GM10248 (cell line): Measurements from ENCODE around the gene DUOXA1.

ENCODE experiments used
- CTCF ChIA-PET: fragments of 300-600 bp; sonication (Branson Sonifier 250); formaldehyde crosslinking; extraction: SDS; loops from one replicate; lab custom pipeline; 2021; ENCODE audit warnings: antibody characterized with exemption; lab: Yijun Ruan, JAX
- POLR2A ChIA-PET: fragments of 350-650 bp; sonication (Branson Sonifier 250); formaldehyde crosslinking; extraction: SDS; loops from one replicate; lab custom pipeline; 2020; ENCODE audit warnings: antibody characterized with exemption; lab: Yijun Ruan, JAX
- DNase-seq: peaks from one replicate; pipeline ENCODE4 v3.0.0; 2012; ENCODE audit errors: extremely low spot score
- CTCF ChIP-seq: IDR thresholded peaks from 2 replicates; pipeline ENCODE4 v1.5.1; 2012; ENCODE audit warnings: mild to moderate bottlenecking, low read depth; ENCODE audit errors: extremely low read depth, missing control alignments, control extremely low read depth

Gene DUOXA1

GRCh38 chr15:45168751-45169551, 39.3 kb upstream of the DUOXA1 start:
- CTCF ChIA-PET: interaction anchor here (0.7 to 17.2 kb wide), 18 partner anchors 9 to 289 kb away, joined by 3 to 234 read pairs (median 4); a partner anchor contains a TSS
- POLR2A ChIA-PET: interaction anchor here (1.6 kb wide), 1 partner anchor 18 kb away, joined by 4 read pairs; no protein-coding TSS in a partner anchor
- DNase-seq: no peak
- TF ChIP-seq CTCF: no peak

- POLR2A ChIA-PET: interaction anchor here (0.9 to 1.6 kb wide), 2 partner anchors 19 to 20 kb away, joined by 4 read pairs; partner anchors contain the start of gene SHF
- no peak for TF ChIP-seq CTCF
- DNase-seq: no peak
- CTCF ChIA-PET: interaction anchor here (0.7 to 17.2 kb wide), 20 partner anchors 8 to 289 kb away, joined by 3 to 234 read pairs (median 6); a partner anchor contains a TSS
Observed at GRCh38 chr15:45168286-45168685, 38.6 kb upstream of the DUOXA1 start.

- CTCF ChIA-PET: interaction anchor here (0.6 to 17.2 kb wide), 19 partner anchors 9 to 474 kb away, joined by 3 to 234 read pairs (median 7); a partner anchor contains a TSS
- POLR2A ChIA-PET: interaction anchor here (0.9 to 1.6 kb wide), 2 partner anchors 19 to 20 kb away, joined by 4 read pairs; partner anchors contain the start of gene SHF
Observed at GRCh38 chr15:45167631-45168205, 38.0 kb upstream of the DUOXA1 start.

GRCh38 chr15:45166834-45167630, 37.4 kb upstream of the DUOXA1 start:
- ChIA-PET CTCF (interaction anchor here (0.6 to 17.2 kb wide), 19 partner anchors 12 to 475 kb away, joined by 3 to 234 read pairs (median 7); a partner anchor contains a TSS), POLR2A (interaction anchor here (0.9 to 1.6 kb wide), 2 partner anchors 20 to 21 kb away, joined by 4 read pairs; partner anchors contain the start of gene SHF)
- peak; percentile 73 for TF ChIP-seq CTCF
- DNase-seq: peak; percentile 90

More at GRCh38 chr15:45167631-45168205, 38.0 kb upstream of the DUOXA1 start:
- TF ChIP-seq CTCF: no peak
- DNase-seq: no peak

GRCh38 chr15:45165536-45165935, 35.9 kb upstream of the DUOXA1 start:
- POLR2A ChIA-PET: no interaction called here
- CTCF ChIA-PET: interaction anchor here (0.8 to 17.2 kb wide), 7 partner anchors 11 to 292 kb away, joined by 3 to 234 read pairs (median 19); no protein-coding TSS in a partner anchor
- DNase-seq: no peak
- TF ChIP-seq CTCF: no peak
